KMS-11 (cell line): ENCODE results near the gene AEN.
A peak's percentile ranks its signal among the peaks of the same experiment; 100 is the strongest.

Experiments
- H2AFZ ChIP-seq: fragments of 200-600 bp; sonication (generic); 2 replicates; pipeline ENCODE4 v1.6.1; 2016; ENCODE audit warnings: antibody characterized with exemption, mixed run types, low read depth
- H3K27ac ChIP-seq: fragments of 200-600 bp; sonication (generic); 2 replicates; pipeline ENCODE4 v1.6.1; 2016; ENCODE audit warnings: mild to moderate bottlenecking, mixed run types
- H3K27me3 ChIP-seq: fragments of 200-600 bp; sonication (generic); 2 replicates; pipeline ENCODE4 v1.6.1; 2017; ENCODE audit warnings: mild to moderate bottlenecking, low read depth, mixed run types, moderate library complexity; ENCODE audit not compliant: insufficient read depth
- H3K36me3 ChIP-seq: fragments of 200-600 bp; sonication (generic); 2 replicates; pipeline ENCODE4 v1.6.1; 2017; ENCODE audit warnings: mild to moderate bottlenecking, mixed run types; ENCODE audit not compliant: insufficient read depth
- H3K4me1 ChIP-seq: fragments of 200-600 bp; sonication (generic); 2 replicates; pipeline ENCODE4 v1.6.1; 2016; ENCODE audit warnings: mild to moderate bottlenecking, low read depth, mixed run types; ENCODE audit not compliant: poor library complexity, severe bottlenecking
- H3K4me2 ChIP-seq: fragments of 200-600 bp; sonication (generic); 2 replicates; pipeline ENCODE4 v1.7.0; 2016; ENCODE audit warnings: mild to moderate bottlenecking, mixed run types
- H3K4me3 ChIP-seq: fragments of 200-600 bp; sonication (generic); IDR thresholded peaks from 2 replicates; pipeline ENCODE4 v1.6.1; 2017; ENCODE audit warnings: low read depth, low read length, mixed read lengths; ENCODE audit not compliant: insufficient read depth
- H3K79me2 ChIP-seq: fragments of 200-600 bp; sonication (generic); 2 replicates; pipeline ENCODE4 v1.6.1; 2016; ENCODE audit warnings: low read depth, mixed run types; ENCODE audit not compliant: insufficient read depth
- H3K9ac ChIP-seq: fragments of 200-600 bp; sonication (generic); 2 replicates; pipeline ENCODE4 v1.6.1; 2016; ENCODE audit warnings: mild to moderate bottlenecking, mixed run types
- H4K20me1 ChIP-seq: fragments of 200-600 bp; sonication (generic); 2 replicates; pipeline ENCODE4 v1.6.1; 2016; ENCODE audit warnings: mild to moderate bottlenecking, mixed run types; ENCODE audit not compliant: insufficient read depth
- CTCF ChIP-seq: fragments of 200-600 bp; sonication (generic); conservative IDR thresholded peaks from 2 replicates; pipeline ENCODE4 v1.6.1; 2017; ENCODE audit warnings: low read depth, mild to moderate bottlenecking, antibody characterized with exemption, low read length, moderate library complexity, mixed read lengths

The AEN gene

GRCh38 chr15:88623632-88624031 is 2.5 kb downstream of the AEN start:
- peak overlapping the region; percentile 99; the same call in 1 of the 2 replicates for H3K9ac ChIP-seq
- no peak overlapping the region for H3K4me3 ChIP-seq

GRCh38 chr15:88624156-88624970 is 3.2 kb downstream of the AEN start:
- Histone ChIP-seq H4K20me1 (peaks cover 49% of the 10 kb centered on the region), H3K27ac (peak overlapping the region; percentile 87), H3K79me2 (peaks cover 81% of the 10 kb centered on the region), H3K9ac (peak overlapping the region; percentile 99; the same call in 1 of the 2 replicates), H3K4me3 (no peak overlapping the region), H3K36me3 (peaks cover 9% of the 10 kb centered on the region; the same call in 1 of the 2 replicates), H2AFZ (no peak overlapping the region), H3K4me2 (peak overlapping the region; percentile 75), H3K4me1 (peaks cover 64% of the 10 kb centered on the region), H3K27me3 (no peaks in the 10 kb centered on the region)
- peak; percentile 67 for TF ChIP-seq CTCF

More at GRCh38 chr15:88623632-88624031, 2.5 kb downstream of the AEN start:
- Histone ChIP-seq H3K36me3 (peaks cover 9% of the 10 kb centered on the region; the same call in 1 of the 2 replicates), H4K20me1 (peaks cover 47% of the 10 kb centered on the region), H3K27me3 (no peaks in the 10 kb centered on the region), H3K4me2 (peak overlapping the region; percentile 75), H3K79me2 (peaks cover 74% of the 10 kb centered on the region), H3K27ac (peak overlapping the region; percentile 87), H3K4me1 (peaks cover 59% of the 10 kb centered on the region), H2AFZ (no peak overlapping the region)
- no peak for TF ChIP-seq CTCF

GRCh38 chr15:88624971-88625490 is 3.9 kb downstream of the AEN start:
- Histone ChIP-seq H4K20me1 (peaks cover 49% of the 10 kb centered on the region), H3K36me3 (peaks cover 9% of the 10 kb centered on the region; the same call in 1 of the 2 replicates), H3K4me2 (peak overlapping the region; percentile 75), H2AFZ (no peak overlapping the region), H3K79me2 (peaks cover 88% of the 10 kb centered on the region), H3K27me3 (no peaks in the 10 kb centered on the region), H3K9ac (peak overlapping the region; percentile 20; the same call in 1 of the 2 replicates), H3K4me3 (no peak overlapping the region), H3K27ac (peak overlapping the region; percentile 87), H3K4me1 (peaks cover 69% of the 10 kb centered on the region)
- no peak for TF ChIP-seq CTCF

GRCh38 chr15:88625943-88626741 is 5.0 kb downstream of the AEN start:
- H3K9ac ChIP-seq = no peak overlapping the region

More at GRCh38 chr15:88625943-88626741, 5.0 kb downstream of the AEN start:
- TF ChIP-seq CTCF = no peak
- Histone ChIP-seq H4K20me1 (peaks cover 49% of the 10 kb centered on the region), H3K4me3 (no peak overlapping the region), H3K79me2 (peaks cover 99% of the 10 kb centered on the region), H2AFZ (no peak overlapping the region), H3K27me3 (no peaks in the 10 kb centered on the region), H3K4me1 (peaks cover 77% of the 10 kb centered on the region), H3K36me3 (peaks cover 9% of the 10 kb centered on the region; the same call in 1 of the 2 replicates), H3K4me2 (peak overlapping the region; percentile 75; the same call in 1 of the 2 replicates), H3K27ac (no peak overlapping the region)
